Glomerular visceral epithelial cell (primary cell): ENCODE measurements around the gene BTN3A1.
"Not testable (repeated sequence)": the region's sequence is repeated elsewhere in the genome, so short reads cannot be mapped to it uniquely, and the experiment has no call there.

Experiments
- DNase-seq: peaks from one replicate; pipeline ENCODE4 v3.0.0-alpha.2; 2016; ENCODE audit errors: extremely low spot score

Gene BTN3A1

DNA sequence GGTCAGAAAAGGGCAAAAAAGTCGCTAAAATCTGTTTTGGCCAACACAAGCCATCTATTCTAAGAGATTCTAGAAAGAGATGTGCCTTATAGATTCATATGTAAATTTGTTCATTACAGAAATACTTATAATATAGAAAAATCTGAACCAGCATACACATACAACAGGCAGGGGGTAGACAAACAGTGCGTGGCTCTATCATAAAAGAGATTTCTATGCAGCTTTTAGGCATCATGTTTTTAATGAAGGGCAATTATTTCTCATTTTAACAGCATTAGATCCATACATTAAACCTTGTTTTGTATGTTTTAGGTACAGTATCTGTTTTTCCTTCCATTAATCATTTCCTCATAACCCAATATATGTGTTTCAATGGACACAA lies 38.9 kb downstream of the BTN3A1 start:
- no peak for DNase-seq

DNA sequence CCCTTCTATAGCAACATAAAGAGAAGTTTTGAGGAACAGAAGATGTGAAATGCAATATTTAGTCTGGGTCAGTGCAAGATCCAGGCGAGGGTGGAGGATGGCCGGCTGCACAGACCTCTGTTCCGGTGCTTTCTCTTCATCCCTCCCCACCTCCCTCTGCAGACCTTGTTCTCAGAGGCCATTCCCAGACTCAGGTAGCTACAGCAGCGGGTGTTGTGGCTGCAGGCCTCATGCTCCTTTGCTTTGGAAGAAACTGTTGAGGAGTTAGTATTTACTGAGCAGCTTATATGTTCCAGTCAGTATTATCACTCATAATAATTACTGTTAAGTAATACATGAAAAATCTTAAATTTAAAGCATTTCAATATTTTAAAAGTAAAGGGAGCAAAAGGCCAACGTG lies 39.9 kb downstream of the BTN3A1 start:
- no peak for DNase-seq

DNA sequence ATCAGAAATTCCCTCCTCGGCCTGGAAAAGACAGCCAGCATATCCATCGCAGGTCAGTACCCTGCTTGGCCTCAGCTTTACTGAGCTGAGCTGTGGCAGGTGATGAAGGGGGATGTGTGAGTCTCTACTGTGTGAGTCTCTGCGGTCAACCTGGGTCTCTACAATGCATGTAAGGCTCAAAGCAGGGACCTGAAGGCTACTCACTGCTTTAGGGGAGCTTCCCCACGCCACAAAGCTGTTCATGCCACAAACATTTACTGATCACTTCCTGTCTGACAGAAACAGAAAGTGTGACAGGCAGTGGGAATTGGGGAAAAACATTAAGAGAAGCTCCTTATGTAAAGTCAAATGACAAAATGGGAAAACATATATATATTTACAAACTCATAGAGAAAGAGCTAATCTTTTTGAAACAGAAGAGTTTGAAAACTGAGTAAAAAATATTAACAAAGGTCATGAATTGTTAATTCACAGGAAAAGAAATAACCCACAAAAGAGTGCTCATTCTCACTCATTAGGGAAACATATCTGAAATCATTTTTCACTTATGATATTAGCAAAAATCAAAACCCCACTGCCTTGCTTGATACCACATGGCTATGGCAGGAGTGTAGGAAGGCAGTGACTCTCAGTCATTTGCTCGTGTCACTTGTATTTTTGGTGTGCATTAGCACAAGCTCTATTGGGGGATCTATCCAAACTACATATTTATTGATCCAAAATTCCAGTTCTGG lies 44.0 kb downstream of the BTN3A1 start:
- DNase-seq = no peak

DNA sequence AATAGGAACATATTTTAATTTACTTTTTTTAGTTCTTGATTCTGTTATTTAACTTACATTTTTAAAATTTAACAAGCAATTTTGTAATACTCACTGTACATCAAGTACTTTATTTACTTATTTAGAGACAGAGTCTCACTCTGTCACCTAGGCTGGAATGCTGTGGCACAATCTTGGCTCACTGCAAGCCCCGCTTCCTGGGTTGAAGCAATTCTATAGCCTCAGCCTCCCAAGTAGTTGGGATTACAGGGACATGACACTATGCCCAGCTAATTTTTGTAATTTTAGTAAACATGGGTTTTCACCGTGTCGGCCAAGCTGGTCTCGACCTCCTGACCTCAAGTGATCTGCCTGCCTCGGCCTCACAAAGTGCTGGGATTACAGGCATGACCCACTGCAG lies 45.2 kb downstream of the BTN3A1 start:
- no peak for DNase-seq

DNA sequence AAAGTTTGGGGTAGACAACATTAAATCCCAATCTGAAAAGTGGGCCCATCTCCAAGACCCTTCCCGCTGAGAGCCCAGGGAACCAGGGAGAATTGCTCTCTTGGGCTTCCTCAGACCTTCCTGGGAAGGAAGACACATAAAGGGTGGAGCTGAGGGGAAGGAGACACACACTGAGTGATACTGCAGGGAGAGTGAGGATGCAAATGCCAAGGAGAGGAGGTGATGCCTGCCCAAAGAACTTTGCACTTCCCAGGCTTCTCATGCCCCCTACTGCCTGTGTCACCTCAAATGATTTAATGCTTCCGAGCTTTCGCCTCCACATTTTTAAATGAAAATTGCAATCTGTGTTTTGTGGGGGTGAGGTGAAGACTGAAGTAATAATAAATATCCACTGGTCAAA lies 48.2 kb downstream of the BTN3A1 start:
- no peak for DNase-seq

DNA sequence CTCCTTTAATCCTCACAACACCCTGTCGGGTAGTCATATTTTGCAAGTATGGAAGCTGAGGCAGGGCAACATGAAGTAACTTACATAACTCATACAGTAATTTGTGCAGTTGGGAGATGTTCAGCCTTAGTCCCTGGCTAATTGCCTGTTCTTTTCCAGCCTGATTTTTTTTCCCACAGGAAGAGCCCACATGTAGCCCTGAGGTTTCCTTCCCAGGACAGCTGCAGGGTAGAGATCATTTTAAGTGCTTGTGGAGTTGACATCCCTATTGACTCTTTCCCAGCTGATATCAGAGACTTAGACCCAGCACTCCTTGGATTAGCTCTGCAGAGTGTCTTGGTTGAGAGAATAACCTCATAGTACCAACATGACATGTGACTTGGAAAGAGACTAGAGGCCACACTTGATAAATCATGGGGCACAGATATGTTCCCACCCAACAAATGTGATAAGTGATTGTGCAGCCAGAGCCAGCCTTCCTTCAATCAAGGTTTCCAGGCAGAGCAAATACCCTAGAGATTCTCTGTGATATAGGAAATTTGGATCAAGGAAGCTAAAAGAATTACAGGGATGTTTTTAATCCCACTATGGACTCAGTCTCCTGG lies 50.7 kb downstream of the BTN3A1 start:
- DNase-seq = no peak

DNA sequence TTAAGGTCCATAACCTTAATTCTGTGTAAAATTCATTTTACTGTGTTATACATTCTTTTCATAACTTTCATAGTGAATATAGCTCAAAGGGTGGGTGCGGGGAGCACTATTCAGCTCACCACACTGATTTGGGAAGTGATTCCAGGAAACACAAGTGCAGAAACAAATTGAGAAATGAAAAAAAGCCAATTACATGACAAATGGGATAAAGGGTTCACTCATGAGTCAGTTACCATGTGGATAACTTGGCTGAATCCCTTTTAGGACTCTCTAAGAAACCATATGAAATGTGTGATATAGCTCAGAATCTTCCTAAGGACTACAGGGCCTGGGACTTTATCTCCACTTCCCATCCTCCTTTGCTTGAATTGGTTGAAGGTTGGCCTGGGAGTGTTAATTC lies 52.6 kb downstream of the BTN3A1 start:
- no peak for DNase-seq

DNA sequence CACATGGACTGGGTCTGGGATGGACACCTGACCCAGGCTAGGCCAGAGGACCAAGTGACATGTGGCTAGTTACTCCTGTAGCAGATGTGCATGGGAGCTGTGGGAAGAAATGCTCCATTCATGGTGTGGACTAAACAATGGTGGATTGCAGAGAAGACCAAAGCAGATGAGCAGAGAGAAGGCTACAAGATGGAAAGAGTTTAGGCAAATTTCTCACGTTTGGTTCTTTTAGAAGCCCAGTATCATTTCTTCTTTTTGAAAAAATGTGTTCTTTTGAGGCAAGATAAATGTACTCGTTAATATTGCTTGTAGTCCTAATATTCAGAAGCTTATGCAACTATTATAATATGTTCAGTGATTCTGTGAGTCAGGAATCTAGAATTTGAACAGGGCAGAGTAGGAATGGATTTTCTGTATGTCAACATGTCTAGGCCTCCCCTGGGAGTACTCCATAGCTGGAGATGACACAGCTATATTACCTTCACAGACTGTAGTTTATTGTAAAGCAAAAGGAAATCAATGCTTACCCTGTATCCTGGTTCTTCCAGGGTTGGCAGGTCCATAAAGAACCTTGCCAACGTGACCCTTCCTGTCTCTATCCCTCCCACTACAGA lies 53.4 kb downstream of the BTN3A1 start:
- no peak for DNase-seq

DNA sequence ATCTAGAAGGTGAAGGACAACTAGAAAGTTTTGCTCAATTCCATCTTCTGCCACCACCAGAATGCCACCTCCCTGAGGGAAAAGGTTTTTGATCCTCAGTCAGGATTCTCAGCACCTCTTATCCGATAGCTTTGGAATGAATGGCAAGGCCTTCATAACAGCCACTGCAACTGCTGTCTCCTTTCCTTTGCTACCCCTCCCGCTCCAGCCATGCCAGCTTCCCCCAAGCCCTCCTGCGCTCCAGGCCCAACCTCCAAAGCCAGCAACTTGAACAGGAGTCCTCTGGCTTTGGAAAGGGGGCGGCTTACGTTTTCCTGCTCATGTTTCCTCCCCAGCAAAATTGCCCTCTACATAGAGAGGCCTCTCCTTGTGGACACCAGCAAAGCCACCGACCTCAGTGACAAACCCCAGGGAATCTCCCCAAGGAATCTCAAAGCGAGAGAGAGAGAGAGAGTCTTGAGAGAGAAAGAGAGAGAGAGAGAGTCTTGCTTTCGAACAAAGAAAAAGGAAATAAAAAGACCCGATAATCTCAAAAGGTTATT lies 55.3 kb downstream of the BTN3A1 start:
- no peak for DNase-seq

DNA sequence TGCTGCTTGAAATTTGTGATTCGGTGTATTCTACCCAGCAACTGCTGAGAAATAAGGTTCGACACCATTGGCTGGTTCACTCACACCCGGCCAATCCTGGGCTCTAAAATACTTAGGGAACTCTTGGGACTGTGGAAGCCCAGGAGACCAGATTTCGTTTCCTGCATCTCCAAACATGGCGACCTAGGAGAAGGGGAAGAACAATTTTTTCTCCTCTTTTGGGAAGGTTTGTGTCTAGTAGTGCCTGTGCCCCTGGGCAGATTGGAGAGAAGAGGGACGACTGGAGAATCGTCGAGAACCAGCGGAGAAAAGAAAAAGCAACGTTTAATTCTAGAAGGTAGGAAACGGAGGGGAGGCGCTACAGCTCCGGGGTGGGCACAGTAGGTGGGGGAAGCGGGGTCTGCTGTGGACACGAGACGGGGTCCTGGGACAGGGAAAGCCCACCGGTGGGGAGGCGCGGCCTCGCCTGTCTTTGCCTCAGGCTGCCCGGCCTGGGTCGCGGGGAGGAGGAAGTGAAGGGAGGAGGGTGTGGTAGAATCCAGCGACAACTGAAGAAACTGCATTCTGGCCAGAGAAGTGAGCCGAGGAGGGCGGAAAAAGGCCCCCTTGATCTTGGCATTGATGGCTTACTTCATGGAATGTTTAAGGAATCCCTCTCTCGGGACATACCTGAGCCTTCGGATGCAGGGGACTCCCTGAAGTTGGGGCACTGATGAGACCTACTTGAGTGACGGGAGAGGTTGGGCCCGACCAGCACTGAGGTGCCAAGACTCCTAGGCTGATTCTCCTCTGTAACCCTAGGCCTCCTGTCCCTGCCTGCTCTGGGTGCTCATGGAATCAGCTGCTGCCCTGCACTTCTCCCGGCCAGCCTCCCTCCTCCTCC lies 56.0 kb downstream of the BTN3A1 start, which contains the start of gene BTN2A1:
Gene BTN2A1, plus strand, starts transcription at position 150 of the 883 bp plus-strand sequence. Its CDS starts 682 bp downstream, at position 832.
- DNase-seq = peak; percentile 89

DNA sequence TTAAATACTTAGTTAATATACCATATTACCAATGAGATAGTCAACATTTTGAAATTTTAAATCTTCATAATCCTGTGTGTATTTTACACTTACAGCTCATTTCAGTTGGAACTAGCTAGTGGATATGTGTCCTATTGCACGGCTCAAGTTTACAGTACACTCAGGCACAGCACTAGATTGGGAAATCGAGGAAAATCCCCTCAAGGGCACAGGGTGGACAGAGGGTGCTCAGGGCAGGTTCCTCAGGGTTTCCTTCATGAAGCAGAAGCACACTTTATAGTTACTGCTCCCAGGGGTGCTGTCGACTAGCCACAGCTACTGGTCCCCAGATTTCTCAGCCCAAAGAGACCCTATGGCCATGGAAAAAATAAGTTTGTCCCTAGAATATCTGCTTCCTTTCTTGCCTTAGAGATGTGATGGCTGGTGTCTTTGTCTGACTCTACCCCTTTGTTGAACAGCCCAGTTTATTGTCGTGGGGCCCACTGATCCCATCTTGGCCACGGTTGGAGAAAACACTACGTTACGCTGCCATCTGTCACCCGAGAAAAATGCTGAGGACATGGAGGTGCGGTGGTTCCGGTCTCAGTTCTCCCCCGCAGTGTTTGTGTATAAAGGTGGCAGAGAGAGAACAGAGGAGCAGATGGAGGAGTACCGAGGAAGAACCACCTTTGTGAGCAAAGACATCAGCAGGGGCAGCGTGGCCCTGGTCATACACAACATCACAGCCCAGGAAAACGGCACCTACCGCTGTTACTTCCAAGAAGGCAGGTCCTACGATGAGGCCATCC lies 57.1 kb downstream of the BTN3A1 start:
- DNase-seq = no peak

DNA sequence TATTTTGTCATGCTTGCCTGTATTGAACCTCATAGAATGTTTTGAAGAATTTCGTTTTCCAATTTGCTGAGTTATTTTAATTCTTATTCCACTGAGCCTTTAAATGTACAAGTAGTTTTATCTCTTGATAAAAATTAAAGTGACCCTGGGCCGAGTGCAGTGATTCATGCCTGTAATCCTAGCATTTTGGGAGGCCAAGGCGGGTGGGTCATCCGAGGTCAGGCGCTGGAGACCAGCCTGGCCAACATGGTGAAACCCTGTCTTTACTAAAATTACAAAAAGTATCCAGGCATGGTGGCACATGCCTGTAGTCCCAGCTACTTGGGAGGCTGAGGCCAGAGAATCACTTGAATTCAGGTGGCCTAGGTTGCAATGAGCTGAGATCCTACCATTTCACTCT lies 59.3 kb downstream of the BTN3A1 start:
- DNase-seq = not testable (repeated sequence)

DNA sequence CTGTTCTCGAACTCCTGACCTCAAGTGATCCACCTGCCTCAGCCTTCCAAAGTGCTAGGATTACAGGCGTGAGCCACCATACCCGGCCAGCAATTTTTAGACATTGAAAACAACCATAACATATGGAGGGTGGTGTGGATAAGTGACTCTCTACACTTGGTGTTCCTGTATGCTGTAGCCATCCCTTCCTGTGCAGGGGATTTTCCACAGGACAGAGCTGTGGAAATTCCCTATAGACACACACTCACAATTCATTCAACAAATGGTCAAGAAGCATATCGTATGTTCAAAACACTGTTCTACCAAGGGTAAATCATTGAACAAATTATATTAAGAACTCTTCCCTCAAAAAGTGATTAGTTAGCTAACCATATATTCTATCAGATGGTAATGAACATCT lies 61.9 kb downstream of the BTN3A1 start:
- DNase-seq = no peak

DNA sequence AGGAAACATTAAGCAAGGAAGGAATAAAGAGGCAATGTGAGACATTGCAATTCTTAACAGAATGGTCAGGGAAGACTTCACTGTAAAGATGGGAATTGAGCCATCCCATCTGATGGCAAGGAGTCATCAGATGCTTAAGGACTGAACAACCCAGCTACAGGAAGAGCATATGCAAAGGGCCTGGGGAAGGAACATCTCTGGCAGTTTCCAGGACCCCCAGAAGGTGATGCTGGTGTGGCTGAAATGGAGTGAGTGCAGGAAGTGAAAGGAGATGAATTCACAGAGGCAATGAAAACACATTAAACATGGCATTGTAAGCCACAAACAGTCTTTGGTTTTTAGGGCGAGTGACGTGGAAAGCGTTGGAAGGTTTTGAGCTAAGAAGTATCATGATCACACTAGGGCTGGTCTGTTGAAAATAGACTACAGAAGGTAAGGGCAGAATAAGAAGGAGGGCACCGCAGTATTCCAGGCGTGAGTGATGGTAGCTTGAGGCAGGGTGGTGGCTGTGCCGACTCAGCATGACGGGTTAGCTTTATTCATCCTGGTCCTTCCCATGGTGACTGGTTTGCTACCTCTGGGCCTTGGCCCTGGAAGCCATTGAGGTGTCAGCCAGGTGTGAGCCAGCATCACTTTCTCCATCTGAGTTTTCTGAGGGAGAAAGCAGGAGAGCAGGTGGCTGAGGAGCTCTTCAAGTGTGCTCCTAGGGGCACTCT lies 62.5 kb downstream of the BTN3A1 start:
- DNase-seq = no peak
